NCI-H446 (cell line): ENCODE measurements around the gene WDR64.
"Not testable (repeated sequence)": the region's sequence is repeated elsewhere in the genome, so short reads cannot be mapped to it uniquely, and the experiment has no call there.

Experiments
- DNase-seq, 2 experiments: peaks; one replicate each; lab custom pipeline; 2025; lab: John Stamatoyannopoulos, UW

Gene WDR64

DNA sequence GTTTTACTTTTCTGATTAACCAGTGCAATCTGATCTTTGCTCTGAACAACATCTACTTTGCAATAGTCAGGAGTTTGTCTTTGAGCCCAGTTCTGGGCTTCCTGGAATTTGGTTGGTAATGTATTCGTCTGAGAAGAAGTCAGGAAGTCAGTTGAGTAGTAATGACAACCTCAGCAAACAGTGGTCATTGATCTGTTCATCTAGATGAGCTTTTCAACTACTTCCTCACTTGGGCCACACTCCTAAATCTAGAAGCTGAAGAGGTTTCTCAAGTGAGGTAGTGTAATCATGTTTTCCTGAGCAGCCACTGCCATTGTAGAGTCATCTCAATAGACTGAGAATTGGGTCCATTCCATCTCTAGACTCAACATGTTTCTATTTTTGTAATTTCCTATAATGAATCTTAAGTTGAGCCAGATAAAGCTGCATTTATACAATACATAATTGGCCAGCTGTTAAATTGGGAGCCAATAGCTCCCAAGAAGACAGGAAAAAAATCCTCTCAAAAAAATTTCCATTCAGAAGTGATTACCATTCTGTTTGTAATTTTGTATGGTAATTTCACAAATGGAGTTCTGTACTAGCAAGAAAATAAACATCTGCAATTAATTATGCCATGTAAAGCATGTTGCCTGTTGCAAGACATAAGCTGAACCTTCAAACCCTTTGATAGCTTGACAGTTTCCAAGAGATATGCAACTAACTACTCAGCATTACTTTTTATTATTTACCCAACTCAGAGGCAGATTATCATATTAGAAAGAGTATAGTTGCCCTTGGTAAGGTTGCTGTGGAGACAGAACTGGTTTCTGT, 49.6 kb downstream of the WDR64 start:
- DNase-seq, result no peak

DNA sequence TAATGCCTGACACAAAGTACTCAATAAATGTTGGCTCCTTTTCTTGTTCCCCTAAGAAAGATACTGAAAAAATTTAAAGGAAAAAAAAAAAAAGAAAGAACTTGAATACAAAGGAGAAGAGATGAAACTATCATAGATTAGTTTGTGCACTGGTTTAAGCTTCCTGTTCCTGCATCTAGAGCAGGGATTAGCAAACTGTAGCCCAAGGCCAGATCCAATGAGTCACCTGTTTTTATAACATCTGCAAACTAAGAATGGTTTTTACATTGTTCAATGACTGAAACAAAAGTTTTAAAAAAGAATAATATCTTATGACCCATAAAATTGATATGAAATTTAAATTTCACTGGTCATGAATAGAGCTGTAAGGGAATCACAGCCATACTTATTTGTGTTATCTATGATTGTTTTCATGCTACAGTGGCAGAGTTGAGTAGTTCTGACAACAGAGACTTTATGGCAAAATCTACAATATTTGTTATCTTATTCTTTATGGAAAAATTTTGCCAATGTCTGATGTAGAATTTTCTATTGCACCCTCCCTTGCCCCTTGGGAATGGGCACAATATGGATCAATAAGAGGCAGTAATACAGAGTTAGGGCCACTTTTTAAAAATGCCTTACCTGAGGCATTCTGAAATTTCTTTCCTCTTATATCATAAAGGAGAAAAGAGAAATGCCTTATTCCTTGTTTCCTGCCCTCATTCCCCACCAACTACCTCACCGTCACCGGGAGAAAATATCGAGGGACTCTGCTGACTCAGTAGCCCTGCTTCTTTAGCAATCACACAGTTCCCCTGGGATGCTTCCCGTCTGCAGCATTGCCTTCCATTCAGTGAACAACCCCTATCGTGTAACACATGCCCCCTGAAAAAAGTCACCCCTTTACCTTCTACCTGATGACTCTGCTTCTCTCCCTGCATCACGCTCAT, 50.6 kb downstream of the WDR64 start:
- no peak for DNase-seq

DNA sequence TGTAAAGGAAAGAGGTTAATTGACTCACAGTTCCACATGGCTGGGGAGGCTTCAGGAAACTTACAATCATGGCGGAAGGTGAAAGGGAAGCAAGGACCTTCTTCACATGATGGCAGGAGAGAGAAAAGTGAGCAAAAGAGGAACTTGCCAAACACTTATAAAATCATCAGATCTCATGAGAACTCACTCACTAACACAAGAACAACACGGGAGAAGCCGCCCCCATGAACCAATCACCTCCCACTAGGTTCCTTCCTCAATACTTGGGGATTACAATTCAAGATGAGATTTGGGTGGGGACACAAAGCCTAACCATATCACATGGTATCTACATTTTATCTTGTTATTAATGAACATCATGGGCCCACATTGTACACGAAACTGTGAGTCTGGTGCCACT, 51.7 kb downstream of the WDR64 start:
- not testable (repeated sequence) for DNase-seq

DNA sequence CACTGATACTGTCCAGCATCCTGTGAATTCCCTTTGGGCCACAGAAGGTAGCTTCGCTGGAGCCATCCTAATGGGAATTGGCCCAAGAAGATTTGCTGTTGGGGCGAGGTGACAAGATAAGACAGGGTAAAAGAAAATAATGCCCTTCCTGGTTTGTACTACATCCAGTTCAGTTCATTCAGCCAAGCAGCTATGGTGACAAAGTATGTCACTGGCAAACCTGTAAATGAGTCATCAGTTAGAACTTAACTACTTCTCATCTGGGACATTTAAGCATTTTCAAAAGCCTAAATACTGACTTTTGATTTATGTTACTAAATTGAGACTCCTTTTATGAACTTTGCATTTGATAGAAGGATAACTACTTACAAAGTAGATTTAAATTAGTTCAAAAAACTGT, 54.2 kb downstream of the WDR64 start:
- DNase-seq, result no peak

DNA sequence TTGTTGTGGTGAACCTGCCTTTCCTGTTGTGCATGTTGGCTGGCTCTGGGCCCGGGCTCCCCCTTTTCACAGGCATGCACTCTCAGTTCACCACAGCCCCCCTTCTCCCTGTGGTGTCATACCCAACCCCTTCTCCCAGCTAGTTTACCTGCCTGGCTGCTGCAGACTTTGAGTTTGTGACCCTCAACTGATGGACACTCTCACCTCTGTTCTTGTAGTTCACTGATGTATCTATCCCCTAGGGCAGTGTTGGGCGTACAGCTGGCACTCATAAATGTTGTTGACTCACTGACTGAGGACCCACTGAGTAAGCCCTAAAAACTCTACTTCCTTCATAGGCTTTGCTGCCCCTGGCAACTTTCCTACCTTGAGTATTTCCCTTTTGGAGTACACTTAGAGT, 54.9 kb downstream of the WDR64 start:
- no peak for DNase-seq

DNA sequence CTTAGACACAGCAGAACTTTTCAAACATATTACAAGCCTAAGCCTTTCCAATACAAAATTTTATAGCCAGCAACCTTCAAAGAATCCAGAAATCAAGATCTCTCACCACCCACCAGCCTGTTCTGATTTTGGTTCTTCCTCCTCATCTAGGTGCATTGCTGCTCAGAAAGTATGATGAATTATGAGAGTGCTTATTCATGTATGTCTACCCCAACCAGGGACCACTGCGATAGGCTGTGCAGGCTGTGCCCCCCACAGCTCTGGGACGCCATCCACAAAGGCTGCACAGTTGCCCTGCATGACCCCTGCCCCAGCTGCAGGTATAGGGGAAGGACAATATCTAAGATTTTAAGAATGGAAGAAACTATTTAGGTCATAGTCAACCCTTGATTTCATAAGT, 55.4 kb downstream of the WDR64 start:
- DNase-seq, result no peak

DNA sequence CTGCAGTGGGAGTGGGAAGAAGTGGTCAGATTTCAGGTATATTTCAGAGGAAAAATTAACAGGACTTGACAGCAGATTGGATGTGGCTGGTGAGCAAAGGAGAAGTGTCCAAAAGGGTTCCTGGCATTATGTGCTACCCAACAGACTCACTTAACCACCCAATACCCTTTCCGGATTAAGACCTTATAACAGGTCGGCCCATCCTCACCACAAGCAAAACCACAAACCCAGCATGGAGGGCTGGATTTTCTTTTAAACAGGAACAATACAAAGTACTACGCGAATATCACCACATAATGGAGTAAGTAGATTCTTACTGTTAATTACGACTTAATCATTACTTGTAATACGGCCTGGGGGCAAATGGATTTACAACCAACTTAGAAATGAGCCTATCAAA, 59.2 kb downstream of the WDR64 start:
- no peak for DNase-seq

DNA sequence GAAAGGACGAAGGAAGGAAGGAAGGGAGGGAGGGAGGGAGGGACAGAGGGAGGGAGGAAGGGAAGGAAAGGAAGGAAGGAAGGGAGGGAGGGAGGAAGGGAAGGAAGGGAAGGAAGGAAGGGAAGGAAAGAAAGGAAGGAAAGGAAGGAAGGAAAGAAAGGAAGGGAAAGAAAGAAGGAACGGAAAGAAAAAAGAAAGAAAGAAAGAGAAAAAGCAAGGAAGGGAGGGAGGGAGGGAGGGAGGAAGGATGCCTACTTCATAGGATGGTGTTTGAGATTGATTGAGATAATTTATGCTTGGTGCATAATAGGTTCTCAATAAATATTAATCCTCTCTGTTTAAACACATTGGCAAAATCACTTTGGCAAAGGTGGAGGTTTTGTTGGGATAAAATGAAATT, 61.2 kb downstream of the WDR64 start:
- no peak for DNase-seq

DNA sequence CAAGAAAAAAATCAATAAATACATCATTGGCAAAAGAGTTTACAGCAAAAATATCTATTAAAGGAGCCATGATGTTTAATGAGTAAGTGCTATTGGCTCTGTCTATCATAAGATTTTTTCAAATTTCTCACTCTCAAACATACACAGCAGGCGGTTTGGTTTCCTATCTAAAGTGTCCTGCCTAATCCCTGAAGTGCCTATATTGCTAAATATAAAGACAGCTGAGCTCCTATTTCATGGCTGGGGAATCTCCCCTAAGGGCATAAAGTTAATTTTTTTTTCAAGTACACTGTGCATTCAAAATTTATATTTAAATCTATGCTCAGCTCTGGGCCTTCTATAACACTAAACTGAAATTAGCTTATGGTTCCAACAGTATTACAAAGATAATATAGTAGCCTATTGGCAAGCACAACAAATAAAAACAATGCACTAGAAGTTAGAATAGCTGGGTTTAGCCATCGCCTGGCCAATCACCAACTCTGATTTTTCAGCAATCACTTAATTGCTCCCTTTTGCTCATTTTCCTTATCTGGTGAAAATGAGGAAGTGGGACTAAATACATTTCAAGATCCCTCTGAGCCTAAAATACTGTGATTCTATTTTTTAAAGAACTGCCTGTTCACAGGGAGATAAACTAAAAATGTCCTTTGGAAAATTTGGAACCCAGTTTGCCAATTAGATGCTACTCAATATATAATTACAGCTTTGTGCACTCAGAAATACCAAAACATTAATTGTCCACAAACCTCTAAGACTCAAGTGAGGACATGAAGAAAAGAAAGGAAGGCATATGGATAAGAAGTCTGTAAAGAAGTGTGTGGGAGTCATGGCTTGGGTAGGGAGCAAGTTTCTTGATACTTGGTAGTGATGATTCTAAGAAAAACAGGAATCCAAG, 62.5 kb downstream of the WDR64 start:
- DNase-seq, result no peak

DNA sequence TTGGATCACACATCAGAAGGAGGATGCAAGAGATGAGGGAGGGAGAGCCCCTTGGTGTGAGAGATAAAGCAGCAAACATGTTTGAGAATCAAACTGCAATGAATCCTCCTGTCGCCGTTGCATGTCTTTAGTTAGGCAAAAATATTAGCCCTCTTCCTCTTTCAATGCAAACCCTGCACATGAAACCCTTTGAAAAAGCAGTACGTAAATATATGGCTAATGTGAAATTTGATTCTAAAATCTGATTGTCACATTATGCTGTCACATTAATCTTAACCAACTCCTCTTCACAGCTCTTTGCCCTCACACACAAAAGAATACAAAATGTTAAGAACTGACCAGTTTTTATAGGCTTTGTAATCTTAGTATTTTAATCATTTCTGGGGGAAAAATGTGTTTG, 63.4 kb downstream of the WDR64 start:
- DNase-seq, result no peak

DNA sequence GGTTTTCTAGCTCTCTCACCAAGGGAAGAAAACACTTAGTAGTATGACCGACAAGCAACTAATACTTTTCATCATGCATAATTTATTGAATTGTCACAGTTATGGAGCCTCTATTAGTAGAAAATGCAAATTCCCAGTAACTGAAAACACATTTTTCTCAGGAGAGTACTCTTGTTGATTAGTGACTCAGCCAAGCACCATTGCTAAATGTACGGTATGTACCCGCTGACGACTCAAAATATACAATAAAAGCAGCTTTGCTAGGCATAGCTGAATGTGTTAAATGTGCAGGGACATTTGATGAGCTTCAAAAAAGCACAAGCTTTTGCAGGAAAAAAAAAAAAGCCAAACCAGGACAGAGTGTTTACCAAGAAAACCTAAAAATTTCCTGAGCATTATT, 63.9 kb downstream of the WDR64 start:
- no peak for DNase-seq

DNA sequence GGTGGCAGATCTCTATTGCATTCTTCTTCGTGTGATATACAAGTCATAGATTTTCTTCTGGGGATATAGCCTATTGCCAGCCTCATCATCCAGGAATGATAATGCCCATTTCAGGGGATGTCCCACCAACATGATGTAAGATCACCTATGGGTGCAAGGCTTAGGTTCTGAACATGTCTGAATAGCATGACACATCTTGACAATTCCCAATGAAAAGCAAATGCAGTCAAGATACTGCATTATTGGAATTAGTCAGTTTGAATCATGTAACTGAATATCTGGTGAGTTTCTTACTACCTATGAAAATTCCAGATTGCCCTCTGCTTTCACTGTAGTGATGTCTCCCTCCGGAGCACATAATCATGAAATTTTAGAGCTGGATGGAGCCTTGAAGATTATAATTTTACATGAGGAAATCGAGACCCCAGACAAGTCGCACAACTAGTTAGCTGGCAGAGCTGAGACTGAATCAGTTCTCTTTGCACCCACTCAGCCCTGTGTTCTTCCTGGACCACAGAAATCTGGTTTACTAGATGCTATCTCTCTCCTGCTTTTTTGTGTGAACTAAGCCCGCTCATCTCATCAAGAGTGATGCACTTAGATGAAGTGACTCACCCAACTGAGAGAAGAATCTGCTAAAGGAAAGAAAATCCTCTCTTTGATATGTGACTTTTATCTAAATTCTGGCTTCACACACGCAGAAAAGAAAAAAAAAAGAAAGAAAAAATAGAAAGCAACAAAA, 65.0 kb downstream of the WDR64 start:
- no peak for DNase-seq

DNA sequence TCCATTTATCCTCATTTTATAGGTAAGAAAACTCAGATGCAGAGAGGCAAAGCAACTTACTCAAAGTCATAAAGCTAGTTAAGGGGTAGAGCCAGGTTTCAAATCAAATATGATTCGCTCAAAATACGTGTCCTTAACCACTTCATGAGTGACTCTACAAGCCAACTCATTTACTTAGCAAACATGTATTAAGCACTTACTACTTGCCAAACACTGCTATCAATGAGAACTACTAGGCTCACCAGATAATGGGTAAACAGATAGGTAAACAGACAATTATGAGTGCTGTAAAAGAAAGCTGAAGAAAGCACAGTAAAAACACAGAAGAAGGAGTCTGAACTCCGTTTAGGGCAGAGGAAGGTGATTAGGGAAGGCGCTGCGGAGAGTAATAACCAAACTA, 65.9 kb downstream of the WDR64 start:
- no peak for DNase-seq

DNA sequence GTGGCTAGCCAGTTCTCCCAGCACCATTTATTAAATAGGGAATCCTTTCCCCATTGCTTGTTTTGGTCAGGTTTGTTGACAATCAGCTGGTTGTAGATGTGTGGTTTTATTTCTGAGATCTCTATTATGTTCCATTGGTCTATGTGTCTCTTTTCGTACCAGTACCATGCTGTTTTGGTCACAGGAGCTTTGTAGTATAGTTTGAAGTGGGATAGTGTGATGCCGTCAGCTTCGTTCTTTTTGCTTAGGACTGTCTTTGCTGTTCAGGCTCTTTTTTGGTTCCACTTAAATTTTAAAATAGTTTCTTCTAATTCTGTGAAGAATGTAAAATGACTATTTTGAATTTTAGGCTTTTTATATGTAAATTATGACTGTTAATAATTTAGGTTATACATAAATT, 68.9 kb downstream of the WDR64 start:
- no peak for DNase-seq

DNA sequence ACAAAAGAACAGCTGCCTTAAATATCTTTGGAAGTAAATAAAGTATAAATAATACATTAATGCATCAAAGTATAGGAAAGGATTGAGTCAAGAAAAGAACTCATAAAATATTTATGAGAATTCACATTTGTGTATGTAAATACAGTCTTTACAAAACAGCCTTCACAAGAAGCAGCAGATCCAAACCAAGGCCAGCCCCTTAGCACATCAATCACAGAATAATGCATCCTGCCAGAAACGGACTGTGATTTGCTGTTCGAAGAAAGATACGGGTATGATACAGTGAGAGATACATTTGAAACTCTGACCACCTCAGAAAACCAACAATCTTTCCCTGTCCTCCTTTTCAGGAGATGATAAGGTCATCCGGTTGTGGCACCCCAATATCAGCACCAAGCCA, 70.9 kb downstream of the WDR64 start:
- DNase-seq, result no peak

DNA sequence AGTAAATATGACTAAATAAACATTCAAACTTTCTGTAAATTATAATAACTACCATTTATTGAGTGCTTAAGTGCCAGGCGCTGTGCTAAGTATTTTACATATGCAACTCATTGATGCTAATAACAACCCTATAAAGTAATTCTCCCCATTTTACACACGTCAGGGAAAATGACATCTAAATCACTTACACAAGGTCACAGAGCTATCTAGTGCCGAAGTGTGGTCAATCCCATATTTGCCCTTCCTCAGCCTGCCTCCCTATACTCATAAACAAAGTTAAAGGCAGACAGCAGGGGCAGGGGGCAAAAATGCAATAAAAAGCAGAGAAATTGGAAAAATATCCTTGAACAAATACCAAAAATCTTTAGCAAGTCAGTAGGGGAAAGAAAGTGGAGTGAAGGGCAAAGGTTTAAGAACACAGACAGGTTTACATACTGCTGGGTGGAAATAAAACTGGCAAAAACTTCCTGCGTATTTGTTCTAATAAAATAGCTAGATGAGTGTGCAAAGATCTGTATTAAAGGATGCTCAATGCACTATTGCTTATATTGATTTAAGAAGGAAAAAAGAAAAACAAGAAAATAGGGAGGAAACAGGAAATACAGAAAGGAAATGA, 72.8 kb downstream of the WDR64 start:
- DNase-seq, result no peak

DNA sequence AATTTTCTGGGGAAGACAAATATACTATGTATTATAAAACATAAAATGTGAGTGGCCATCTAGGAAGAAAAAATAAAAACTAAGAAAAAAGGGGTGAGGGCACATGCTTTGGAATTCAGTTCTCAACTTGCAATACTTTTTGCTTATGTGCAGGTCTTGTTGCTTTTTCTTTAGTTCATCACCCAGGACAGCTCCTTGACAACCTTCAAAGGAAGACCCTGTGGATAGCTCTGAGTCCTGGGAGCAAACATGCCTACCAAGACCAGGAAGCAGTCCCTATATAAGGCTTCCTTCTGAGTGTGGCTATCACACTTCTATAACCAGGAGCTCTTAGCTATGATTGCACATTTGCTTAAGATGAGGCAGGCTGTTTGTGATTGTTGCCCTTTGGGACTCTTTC, 78.0 kb downstream of the WDR64 start:
- DNase-seq, result no peak

DNA sequence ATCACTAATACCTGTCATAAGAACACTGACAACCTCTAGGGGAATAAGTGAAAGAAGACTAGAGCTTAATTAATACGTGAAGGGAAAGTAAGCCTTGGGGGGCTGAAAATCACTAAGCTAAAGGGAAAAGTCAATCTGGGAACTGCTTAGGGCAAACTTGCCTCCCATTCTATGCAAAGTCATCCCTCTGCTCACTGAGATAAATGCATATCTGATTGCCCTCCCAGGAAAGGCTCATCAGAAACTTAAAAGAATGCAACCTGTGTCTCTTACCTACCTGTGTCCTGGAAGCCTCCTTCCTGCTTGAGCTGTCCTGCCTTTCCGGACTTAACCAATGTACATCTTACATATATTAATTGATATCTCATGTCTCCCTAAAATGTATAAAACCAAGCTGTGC, 81.8 kb downstream of the WDR64 start:
- DNase-seq, result no peak

DNA sequence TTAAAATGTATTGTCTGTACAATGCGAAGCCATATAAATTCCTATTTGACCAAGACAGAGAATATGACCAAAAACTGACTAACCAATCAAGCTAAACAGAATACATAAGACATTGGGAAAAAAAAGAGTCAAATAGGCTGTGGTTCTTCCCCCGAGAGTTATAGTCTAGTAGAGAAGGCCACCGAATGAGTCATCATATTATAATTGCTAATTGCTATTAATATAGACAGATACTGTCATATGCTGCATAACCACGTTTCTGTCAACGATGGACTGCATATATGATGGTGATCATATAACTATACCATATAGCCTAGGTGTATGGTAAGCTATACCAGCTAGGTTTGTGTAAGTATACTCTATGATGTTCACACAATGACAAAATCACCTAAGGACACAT, 82.5 kb downstream of the WDR64 start:
- DNase-seq, result no peak

DNA sequence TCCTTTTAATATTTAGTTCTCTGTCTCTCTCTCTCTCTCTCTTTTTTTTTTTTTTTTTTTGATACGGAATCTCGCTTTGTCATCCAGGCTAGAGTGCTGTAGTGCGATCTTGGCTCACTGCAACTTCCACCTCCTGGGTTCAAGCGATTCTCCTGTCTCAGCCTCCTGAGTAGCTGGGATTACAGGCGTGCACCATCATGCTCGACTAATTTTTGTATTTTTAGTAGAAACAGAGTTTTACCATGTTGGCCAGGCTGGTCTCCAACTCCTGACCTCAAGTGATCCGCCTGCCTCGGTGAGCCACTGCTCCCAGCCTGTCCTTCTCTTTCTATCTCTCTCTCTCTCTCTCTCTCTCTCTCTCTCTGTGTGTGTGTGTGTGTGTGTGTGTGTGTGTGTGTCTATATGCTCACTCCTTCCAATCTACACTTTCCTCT, 83.4 kb downstream of the WDR64 start:
- DNase-seq, result not testable (repeated sequence)

DNA sequence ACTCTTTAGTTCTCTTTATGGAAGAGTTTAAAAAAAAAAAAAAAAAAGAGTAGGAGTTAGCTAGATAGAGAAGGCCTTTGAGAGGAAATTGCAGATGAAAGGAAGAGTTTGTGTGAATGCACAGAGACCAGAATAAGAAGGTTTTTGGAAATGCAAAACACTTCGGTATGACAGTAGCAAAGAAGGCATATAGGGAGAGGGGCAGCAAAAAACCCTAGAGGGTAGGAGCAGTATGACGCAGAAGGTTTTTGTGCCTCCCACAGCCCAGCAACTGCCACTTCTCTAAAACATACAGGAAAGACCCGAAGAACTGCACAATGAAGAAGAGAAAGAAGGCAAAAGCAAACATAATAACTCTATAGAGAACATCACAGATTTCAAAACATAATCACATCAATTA, 84.3 kb downstream of the WDR64 start:
- no peak for DNase-seq
